Islet of Langerhans (tissue), 1 donor: ENCODE measurements around the gene NPHP4.
A peak's percentile ranks its signal among the peaks of the same experiment; 100 is the strongest.
"Not testable (repeated sequence)": the region's sequence is repeated elsewhere in the genome, so short reads cannot be mapped to it uniquely, and the experiment has no call there.

Experiments
- FAIRE-seq: peaks from one replicate; lab custom pipeline; 2011; peaks lifted over from hg19 to GRCh38; lab: Jason Lieb, UNC

Gene NPHP4

DNA sequence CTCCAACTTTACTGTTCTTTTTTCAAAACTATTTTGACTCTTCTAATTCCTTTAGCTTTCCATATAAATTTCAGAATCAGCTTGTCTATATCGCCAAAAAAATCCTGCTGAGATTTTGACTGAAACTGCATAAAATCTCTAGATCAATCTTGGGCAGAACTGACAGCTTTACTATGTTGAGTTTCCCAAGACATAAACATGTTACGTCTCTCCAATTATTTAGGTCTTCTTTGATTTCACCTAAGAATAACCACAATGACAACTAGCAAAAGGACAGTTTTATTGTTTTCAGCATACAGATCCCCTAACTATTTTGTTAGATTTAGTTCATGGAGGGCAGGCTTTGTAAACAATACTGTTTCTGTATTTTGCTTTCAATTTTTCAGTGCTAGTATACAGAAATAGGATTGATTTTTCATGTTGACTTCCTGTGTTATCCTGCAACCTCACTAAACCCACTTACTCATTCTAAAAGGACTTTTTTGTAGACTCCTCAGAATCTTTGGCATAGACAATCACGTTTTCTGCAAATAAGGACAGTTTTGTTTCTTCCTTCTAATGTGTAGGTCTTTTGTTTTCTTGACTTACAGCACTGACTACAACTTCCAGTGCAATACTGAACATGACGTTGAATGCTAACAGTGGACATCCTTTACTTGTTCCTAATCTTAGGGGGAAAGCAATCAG lies 63.4 kb downstream of the NPHP4 start:
- no peak for FAIRE-seq

GRCh38 chr1:5927506-5928370 lies 64.5 kb downstream of the NPHP4 start:
- no peak for FAIRE-seq

- FAIRE-seq, result no peak
Observed at GRCh38 chr1:5926686-5927435, 65.4 kb downstream of the NPHP4 start.

DNA sequence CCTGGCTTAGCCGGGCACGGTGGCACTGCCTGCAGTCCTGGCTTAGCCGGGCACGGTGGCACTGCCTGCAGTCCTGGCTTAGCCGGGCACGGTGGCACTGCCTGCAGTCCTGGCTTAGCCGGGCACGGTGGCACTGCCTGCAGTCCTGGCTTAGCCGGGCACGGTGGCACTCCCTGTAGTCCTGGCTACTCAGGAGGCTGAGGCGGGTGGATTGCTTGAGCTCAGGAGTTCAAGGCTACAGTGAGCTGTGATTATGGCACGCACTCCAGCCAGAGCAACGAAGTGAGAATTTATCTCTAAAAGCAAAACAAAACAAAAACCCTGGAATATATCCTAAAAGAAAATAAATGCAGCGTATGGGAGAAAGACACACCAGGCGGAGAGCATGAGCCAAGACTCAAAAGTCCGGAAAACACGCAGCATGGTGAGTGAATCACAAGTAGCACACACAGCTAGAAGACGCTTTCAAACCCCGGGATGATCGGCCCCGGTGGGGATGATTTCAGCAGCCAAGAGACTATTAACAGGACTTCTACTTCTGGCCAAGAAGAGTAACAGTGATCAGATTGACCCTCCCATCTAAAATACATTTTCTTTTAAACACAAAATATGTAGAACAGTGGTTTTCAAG lies 69.4 kb downstream of the NPHP4 start:
- FAIRE-seq, result not testable (repeated sequence)

DNA sequence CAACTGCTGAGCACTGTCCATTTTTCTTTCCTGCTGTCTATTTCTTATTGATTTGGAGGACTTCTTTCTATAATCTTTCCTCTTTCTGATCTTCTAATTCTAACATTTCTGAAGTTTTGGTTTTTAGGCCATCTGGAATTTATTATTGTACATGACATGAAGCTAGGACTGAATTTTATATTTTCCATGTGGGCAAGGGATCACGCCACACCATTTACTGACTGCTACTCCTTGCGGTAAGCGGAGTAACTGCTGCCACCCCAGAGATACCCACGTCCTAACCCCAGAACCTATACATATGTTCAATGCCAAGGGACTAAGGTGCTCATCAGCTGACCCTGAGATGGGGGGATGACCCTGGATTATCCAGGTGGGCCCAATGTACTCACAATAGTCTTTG lies 70.6 kb downstream of the NPHP4 start:
- FAIRE-seq, result no peak

DNA sequence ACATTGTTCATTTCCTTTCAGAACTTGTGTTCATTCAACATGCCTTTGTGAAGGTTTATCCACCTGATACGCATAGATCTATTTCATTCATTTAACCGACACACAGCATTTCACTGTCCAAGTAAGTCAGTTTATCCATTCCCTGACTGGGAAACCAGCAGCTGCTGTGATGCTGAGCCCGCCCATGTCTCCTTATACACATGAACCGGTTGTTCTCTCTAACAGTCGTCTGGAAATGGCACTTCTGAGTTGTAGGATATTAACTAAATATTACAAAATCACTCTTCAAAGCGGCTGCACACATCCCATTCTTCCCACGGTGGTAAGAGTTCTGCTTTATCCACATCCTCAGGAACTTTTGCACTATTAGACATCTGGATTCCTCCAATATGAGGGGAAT lies 71.1 kb downstream of the NPHP4 start:
- FAIRE-seq, result no peak

DNA sequence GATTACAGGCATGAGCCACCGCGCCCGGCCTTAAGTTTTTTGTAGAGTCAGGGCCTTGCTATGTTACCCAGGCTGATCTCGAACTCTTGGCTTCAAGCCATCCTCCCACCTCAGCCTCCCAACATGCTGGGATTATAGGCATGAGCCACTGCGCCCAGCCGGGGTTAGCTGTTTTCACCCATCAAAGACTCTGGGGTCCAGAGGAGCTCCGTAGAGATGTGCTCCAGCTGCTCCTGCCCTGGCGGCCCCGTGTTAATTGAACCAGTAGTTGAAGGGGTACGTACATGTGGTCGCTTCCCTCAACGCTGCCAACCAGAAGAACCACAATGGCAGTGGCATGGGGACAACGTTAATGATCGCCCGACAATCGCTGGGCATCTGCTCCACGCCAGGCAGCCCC lies 72.0 kb downstream of the NPHP4 start:
- FAIRE-seq, result no peak

DNA sequence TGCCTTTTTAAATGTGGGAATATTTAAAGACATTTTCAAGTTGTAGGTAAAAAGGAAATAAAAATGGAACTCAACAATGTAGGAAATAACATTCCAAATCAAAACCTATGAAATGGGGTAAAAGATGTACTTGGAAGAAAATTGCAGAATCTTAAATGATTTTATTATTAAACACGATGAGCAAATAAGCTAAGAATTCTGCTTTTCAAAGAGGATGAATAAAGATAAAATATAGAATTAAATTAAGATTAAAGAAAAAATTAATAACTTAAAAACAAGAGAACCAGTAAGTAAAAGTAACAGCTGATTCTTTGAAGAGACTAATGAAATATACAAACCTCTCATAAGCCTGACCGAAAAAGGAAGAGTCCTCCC lies 74.0 kb downstream of the NPHP4 start:
- no peak for FAIRE-seq

- FAIRE-seq, result no peak
Observed at GRCh38 chr1:5917591-5918274, 74.5 kb downstream of the NPHP4 start.

DNA sequence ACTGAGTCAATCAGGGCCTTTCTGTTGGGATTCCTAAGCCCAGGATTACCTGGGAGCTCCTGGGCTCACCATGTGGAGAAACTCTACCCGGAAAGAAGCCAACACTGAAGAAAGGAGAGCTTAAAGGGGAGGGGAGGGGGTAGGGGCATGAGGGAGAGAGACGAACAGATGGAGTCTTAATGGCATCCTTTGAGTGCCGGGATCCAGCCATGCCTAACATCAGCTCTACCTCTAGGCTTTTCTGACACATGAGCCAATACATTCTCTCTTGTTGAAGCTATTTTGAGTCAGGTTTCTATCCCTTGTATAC lies 75.0 kb downstream of the NPHP4 start:
- no peak for FAIRE-seq

- FAIRE-seq, result no peak
Observed at GRCh38 chr1:5916572-5917280, 75.5 kb downstream of the NPHP4 start.

- FAIRE-seq, result peak; percentile 98
Observed at GRCh38 chr1:5915587-5916571, 76.3 kb downstream of the NPHP4 start.

- no peak for FAIRE-seq
Observed at GRCh38 chr1:5914676-5915365, 77.4 kb downstream of the NPHP4 start.

GRCh38 chr1:5913876-5914275 lies 78.3 kb downstream of the NPHP4 start:
- FAIRE-seq, result no peak

DNA sequence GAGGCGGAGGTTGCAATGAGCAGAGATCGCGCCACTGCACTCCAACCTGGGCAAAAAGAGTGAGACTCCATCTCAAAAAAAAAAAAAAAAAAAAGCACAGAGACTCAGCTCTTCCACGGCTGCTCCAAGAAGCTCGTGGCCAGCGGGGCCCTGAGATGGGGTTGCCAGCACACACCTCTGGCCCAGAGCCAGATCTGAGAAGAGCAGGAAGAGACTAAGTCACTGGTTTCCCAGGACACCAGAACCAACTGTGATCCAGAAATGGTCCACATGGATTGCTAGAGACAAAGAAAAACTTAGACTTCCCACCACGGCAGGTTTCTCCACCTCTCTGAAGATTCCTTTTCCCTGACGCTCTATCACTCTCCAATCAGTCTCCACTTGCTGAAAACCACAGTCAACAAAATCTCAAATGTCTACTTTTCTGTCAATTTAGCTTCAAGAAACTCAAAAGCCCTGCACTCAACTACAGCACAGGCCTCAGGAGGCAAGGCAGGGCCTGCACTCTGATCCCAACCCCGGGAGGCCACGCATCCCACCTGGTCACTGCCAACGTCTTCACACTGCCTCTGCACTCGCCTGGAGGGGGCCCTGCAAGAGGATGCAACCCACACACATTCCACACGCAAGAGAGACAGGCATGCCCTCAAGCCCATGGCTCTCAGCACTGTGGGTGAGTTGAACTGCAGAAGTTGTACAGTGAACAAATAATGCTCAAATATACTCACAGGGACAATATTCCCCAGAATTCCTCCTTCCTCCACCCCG lies 79.0 kb downstream of the NPHP4 start:
- FAIRE-seq, result no peak

DNA sequence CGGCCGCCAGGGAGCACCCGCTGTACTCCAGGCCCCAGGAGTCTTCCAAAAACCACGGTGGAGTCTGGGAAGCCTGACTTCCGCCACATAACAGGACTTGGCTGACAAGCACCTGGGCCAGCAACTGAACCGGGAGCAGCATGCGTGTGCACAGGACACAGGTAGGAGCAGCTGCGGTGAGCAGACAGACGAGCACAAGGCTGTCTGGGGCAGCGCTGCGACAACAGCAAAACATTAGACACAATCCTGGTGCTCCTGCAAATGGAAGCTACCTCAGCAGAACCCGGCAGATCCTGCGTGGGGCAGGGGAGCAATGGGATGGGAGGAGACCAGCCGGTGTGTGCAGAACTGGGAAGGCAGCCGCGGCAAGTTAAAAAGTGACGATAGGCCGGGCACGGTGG lies 80.4 kb downstream of the NPHP4 start:
- FAIRE-seq, result no peak

DNA sequence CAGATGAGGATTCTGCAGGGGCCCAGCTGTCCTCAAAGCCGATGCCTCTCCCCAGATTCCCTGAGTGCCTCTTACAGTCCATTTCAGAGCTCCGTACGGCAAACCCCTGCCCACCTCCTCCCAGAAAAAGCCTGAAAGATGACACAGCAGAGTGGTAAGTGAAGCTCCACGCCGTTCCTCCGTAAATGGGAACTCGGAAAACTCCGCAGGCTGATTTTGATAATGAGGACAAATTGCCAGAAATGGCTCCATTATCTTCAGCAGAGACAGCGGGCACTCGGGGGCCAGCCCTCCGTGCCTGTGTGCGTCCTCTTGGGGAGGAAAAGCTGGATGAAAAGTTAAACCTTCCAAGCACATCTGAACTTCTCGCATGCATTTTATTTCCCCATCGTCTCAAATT lies 81.1 kb downstream of the NPHP4 start:
- no peak for FAIRE-seq

GRCh38 chr1:5910666-5911065 lies 81.6 kb downstream of the NPHP4 start:
- FAIRE-seq, result no peak

GRCh38 chr1:5910276-5910620 lies 82.0 kb downstream of the NPHP4 start:
- FAIRE-seq, result no peak
